IPS-15b (cell line): ENCODE results near the gene WNT7B.

Source experiments
- H3K27me3 ChIP-seq: one replicate; pipeline ENCODE4 v1.6.1; 2013; ENCODE audit warnings: low read length; ENCODE audit not compliant: control insufficient read depth, insufficient read depth
- H3K36me3 ChIP-seq: one replicate; pipeline ENCODE4 v1.6.1; 2013; ENCODE audit warnings: low read length; ENCODE audit not compliant: control insufficient read depth, insufficient read depth
- H3K4me1 ChIP-seq: one replicate; pipeline ENCODE4 v1.6.1; 2013; ENCODE audit warnings: mild to moderate bottlenecking, low read length; ENCODE audit not compliant: control insufficient read depth, insufficient read depth
- H3K4me3 ChIP-seq: one replicate; pipeline ENCODE4 v1.5.1; 2013; ENCODE audit warnings: low read depth, low read length
- H3K9ac ChIP-seq: one replicate; pipeline ENCODE4 v1.6.1; 2013; ENCODE audit warnings: low read depth, mild to moderate bottlenecking, low read length
- H3K9me3 ChIP-seq: one replicate; pipeline ENCODE4 v1.6.1; 2013; ENCODE audit warnings: mild to moderate bottlenecking, low read length; ENCODE audit not compliant: control insufficient read depth, insufficient read depth

Gene WNT7B

DNA sequence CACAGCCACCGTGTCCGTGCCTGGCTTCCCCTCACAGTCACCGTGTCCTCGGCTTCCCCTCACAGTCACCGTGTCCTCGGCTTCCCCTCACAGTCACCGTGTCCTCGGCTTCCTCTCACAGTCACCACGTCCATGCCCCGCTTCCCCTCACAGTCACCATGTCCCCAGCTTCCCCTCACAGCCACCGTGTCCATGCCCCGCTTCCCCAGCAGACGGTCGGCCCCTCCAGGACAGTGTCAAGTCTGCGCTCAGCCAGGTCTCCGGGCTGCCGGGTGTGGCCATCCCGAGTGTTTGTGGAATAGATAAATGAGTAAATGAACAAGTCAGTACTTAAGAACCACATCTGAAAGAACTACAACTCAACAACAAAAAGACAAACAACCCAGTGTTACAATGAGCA is 23.8 kb downstream of the WNT7B start:
- H3K9ac ChIP-seq = no peak overlapping the region
- no peaks in the 10 kb centered on the region for H3K4me1 ChIP-seq
- H3K36me3 ChIP-seq = no peaks in the 10 kb centered on the region
- no peaks in the 10 kb centered on the region for H3K9me3 ChIP-seq
- H3K4me3 ChIP-seq = no peak overlapping the region
- H3K27me3 ChIP-seq = no peaks in the 10 kb centered on the region

DNA sequence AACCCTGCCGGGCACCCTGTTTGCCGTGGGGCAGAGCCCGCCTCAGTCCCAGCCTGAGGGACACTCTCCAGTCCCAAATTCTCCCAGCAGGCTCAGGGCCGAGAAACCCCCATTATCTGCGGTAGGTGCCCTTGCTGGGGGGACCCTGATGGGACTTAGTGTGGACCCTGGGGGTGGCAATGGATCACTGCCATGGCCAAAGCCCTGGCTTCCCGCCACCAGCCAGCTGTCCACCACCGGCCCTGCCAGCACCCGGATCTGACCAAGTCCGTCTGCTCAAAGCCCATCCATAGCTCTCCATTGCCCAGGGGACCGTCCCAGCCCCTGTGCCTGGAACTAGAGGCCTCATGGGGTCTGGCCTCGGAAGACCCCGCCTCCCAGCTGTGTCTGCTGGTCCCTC is 24.4 kb downstream of the WNT7B start:
- H3K4me1 ChIP-seq = no peaks in the 10 kb centered on the region
- no peak overlapping the region for H3K9ac ChIP-seq
- H3K36me3 ChIP-seq = no peaks in the 10 kb centered on the region
- no peaks in the 10 kb centered on the region for H3K9me3 ChIP-seq
- H3K27me3 ChIP-seq = no peaks in the 10 kb centered on the region
- no peak overlapping the region for H3K4me3 ChIP-seq

DNA sequence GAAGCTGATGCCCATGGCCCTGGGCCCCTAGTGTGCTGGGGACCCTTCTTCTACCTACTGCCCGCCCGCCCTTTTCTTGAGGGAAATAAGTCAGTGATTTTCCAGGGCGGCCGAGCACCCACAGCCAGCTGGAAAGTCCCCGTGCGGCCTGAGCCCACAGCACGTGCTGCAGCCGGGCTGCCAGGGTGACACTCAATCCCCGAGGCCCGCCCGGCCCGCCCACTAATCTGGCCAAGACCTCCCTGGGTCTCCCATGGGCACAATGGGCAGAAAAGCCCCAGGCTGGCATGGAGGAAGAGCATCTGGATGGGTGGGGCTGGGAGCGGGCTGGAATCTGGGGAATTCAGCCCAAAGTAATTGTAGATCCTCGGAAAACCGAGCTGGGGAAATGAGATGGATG is 24.8 kb downstream of the WNT7B start:
- no peaks in the 10 kb centered on the region for H3K4me1 ChIP-seq
- H3K4me3 ChIP-seq = no peak overlapping the region

DNA sequence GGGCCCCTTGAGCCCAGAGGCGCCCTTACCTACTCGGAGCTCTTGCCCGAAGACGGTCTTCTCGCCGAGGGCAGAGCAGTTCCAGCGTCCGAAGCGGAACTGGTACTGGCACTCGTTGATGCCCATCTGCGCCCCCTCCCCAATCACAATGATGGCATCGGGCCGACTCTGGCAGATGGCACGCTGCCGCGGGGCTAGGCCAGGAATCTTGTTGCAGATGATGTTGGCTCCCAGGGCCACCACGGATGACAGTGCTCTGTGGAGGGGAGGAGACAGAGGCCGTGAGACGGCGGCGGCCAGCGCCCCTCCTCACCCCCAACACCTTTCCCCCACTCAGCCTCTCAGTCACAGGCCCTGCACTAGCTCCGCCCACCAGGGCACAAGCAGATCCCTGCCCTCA is 27.1 kb downstream of the WNT7B start:
- H3K9me3 ChIP-seq = no peaks in the 10 kb centered on the region
- H3K4me1 ChIP-seq = no peaks in the 10 kb centered on the region
- H3K4me3 ChIP-seq = no peak overlapping the region
- no peaks in the 10 kb centered on the region for H3K27me3 ChIP-seq
- no peaks in the 10 kb centered on the region for H3K36me3 ChIP-seq
- no peak overlapping the region for H3K9ac ChIP-seq

More for the DNA sequence above, 24.8 kb downstream of the WNT7B start:
- Histone ChIP-seq H3K9ac (no peak overlapping the region), H3K27me3 (no peaks in the 10 kb centered on the region), H3K9me3 (no peaks in the 10 kb centered on the region), H3K36me3 (no peaks in the 10 kb centered on the region)

DNA sequence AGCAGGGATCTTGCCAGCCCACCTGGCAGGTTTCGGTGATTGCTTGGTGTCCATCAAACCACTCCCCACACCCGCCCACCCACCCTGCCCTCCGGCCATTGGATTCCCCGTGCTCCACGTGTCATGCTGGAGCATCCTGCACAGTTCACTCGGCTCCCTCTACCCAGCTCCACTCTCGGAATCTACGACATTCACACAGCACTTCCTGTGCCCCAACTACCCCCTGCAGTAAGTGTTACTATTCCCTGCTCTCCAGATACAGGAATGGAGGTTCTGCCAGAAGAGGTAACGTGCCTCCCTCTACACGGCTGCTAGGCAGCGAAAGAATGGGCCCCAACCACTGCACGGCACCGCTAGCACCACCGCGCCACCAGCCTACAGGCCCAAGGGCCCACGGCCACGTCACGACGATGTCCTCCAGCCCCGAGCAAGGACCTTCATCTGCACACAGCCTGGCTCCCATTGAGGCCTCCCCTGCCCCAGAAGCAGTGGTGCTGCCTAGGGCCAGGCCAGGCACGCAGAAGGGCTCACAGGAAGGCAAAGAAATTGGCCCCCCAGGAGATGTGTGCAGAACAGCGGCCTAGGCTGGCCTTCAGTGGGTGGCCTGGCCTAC is 27.6 kb downstream of the WNT7B start:
- Histone ChIP-seq H3K4me1 (no peaks in the 10 kb centered on the region), H3K36me3 (no peaks in the 10 kb centered on the region), H3K9me3 (no peaks in the 10 kb centered on the region), H3K27me3 (no peaks in the 10 kb centered on the region), H3K9ac (no peak overlapping the region), H3K4me3 (no peak overlapping the region)

DNA sequence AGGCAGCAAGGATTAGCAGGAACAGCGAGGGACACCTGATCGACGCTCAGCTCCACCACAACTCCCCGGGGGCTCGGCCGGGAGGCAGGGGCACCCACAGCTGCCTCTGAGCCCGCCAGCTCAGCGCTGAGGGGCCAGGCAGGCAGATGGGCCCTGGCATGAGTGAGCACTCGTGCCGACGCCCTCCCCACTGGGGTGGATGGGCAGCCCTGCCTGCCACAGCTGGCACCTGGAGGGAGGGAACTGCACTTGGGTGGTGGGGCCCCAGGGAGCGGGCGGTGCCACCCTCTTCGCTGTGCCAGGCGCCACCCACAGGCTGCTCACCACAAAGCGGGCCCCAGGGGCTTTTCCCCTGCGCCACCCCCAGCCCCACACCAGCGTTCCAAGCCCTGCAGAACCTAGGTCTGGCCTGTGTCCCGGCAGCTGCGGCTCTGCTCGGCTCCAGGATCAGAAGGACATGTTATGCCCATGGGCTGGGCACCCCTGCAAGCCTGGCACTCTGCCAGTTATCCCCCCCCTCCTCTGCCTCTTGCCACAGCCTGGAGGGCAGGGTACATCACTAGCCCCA is 28.8 kb downstream of the WNT7B start:
- Histone ChIP-seq H3K9ac (no peak overlapping the region), H3K36me3 (no peaks in the 10 kb centered on the region), H3K27me3 (no peaks in the 10 kb centered on the region), H3K4me3 (no peak overlapping the region), H3K9me3 (no peaks in the 10 kb centered on the region), H3K4me1 (no peaks in the 10 kb centered on the region)

DNA sequence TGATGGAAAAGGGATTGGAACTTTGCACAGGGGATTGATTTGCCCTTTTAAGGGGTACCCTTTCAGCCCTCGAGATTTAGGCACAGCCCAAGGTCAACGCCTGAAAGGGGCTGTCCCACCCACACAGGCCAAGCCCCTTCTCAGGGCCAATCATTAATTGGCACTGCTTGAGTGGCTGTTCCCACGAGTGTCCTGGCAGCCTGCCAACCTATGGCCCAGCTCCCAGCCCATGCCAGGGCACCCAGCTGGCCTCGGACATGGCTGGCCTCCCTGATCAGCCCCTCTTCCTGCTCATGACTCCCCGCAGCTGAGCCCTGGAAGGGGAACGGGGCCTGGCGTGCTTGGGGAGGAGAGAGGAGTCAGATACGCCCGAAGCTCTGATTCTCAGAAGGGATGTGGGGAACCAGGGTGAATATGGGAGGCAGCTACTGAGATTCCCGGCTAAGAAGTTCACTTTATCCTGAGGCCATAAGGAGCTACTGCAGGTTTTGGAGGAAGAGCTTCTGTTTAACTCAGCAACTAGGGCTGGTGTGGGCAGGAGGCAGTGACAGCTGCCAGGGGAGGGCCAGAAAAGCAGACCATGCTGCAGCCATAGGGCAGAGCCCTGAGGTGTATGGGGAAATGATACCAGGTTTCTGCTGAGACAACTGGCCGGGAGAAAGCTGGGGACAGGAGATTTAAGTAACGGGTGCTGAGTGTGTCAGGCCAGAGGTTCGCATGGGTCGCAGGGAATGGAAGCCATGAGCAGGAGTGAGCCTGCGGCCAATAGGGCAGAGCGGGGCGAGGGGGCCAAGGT is 30.0 kb downstream of the WNT7B start:
- Histone ChIP-seq H3K4me3 (no peak overlapping the region), H3K4me1 (no peaks in the 10 kb centered on the region), H3K36me3 (no peaks in the 10 kb centered on the region), H3K9ac (no peak overlapping the region), H3K27me3 (no peaks in the 10 kb centered on the region), H3K9me3 (no peaks in the 10 kb centered on the region)

DNA sequence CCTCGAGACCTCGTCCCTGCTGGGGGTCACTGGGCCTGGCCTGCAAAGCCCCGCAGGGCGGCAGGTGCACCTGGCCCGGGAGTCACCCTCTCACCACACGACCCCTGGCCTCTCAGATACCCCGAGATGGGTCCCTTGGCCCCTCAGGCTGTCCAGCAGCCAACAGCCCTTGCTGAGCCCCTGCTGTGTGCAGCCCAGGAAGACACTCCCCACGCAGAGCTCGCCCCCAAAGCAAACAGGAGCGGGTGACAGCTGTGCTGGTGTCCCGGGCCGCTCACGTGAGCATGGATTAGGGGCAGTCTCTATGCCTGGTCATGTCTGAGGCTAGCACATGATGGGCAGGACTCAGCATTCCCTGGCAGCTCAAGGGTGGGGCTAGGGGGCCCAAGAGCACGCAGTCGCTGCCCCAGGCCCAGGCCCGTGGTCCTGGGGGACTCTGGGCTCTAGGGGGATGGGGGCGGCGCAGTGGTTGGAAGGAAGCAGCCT is 31.3 kb downstream of the WNT7B start:
- no peaks in the 10 kb centered on the region for H3K36me3 ChIP-seq
- H3K27me3 ChIP-seq = no peaks in the 10 kb centered on the region
- H3K4me3 ChIP-seq = no peak overlapping the region
- H3K9me3 ChIP-seq = no peaks in the 10 kb centered on the region
- H3K9ac ChIP-seq = no peak overlapping the region
- no peaks in the 10 kb centered on the region for H3K4me1 ChIP-seq

DNA sequence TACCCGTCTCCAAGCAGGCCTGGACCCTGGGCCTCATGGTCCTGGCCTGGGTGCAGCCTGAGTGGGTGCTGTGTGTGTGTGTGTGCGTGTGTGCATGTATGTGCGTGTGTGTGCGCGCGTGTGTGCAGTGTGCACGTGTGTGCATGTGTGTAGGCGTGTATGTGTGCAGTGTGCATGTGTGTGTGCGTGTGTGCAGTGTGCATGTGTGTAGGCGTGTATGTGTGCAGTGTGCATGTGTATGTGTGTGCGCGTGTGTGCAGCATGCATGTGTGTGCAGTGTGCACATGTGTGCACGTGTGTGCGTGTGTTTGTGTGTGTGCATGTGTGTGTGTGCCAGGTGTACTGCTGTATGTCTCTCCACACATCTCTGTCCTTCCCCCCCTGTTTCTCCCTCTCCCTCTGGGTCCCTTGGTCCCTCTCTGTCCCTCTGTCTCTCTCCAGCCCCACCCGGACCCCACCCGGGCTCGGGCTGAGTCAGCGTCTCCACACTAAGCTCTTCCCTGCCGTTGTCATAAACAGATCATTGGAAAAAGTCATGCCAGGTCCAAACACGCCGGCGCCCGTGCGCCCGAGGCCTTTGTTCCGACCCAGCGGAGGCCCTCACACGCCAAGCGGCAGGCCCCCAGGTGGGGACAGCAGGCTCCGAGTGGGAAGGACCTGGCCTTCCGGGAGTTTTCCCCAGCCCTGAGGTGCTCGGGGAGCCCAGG is 34.0 kb downstream of the WNT7B start:
- Histone ChIP-seq H3K27me3 (no peaks in the 10 kb centered on the region), H3K9me3 (no peaks in the 10 kb centered on the region), H3K36me3 (no peaks in the 10 kb centered on the region), H3K9ac (no peak overlapping the region), H3K4me3 (no peak overlapping the region), H3K4me1 (no peaks in the 10 kb centered on the region)

DNA sequence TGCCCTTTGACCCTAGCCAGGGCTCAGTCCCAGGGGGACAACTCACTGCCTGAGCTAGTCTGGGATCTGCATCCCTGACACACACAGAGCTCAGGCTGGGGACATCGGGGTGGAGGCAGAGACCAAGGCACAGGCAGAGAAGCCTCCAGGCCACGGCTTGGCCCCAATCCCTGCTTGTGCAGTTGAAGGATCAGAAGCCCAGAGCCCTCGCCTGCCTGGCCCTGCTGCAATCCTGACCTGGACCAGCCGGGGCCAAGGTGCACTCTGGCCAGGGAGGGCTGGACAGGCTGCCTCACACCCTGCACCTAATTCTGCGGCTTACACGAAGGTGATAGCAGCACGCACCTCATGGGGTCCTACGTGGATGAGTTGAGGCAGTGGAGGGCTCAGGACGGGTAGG is 34.6 kb downstream of the WNT7B start:
- Histone ChIP-seq H3K9me3 (no peaks in the 10 kb centered on the region), H3K9ac (no peak overlapping the region), H3K27me3 (no peaks in the 10 kb centered on the region), H3K4me1 (no peaks in the 10 kb centered on the region), H3K36me3 (no peaks in the 10 kb centered on the region), H3K4me3 (no peak overlapping the region)

DNA sequence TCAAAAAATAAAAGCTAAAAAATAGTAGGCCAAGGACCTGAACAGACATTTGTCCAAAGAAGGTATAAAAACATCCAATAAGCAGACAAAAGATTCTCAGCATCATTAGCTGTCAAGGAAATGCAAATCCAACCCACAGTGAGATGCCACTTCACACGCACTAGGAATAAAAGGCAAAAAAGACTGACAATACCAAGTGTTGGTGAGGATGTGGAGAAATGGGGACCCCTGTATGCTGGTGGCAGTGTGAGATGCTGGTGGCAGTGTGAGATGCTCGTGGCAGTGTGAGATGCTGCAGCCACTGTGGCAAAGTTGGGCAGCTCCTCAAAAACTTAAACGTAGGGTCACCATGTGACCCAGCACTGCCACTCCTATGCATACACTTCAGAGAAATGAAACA is 38.0 kb downstream of the WNT7B start:
- H3K9me3 ChIP-seq = no peaks in the 10 kb centered on the region
- no peaks in the 10 kb centered on the region for H3K36me3 ChIP-seq
- H3K4me1 ChIP-seq = no peaks in the 10 kb centered on the region
- H3K9ac ChIP-seq = no peak overlapping the region
- no peak overlapping the region for H3K4me3 ChIP-seq
- no peaks in the 10 kb centered on the region for H3K27me3 ChIP-seq
